GM23248 (cell line): ENCODE data around the gene MIER2. TPM values are rescaled to one million over a fixed set of nuclear protein-coding genes. Genes with fewer than 3 reads are reported as not detected.

ENCODE experiments used
- DNase-seq: peaks from one replicate; pipeline ENCODE4 v3.0.0-alpha.2; 2015
- H2AFZ ChIP-seq: fragments of 200-600 bp; sonication (generic); 2 replicates; pipeline ENCODE4 v1.6.1; 2016; ENCODE audit warnings: antibody characterized with exemption
- H3F3A ChIP-seq: fragments of 200-600 bp; sonication (generic); 2 replicates; pipeline ENCODE4 v1.6.1; 2016; ENCODE audit warnings: mild to moderate bottlenecking, antibody characterized with exemption, mixed run types; ENCODE audit not compliant: insufficient read depth
- H3K27ac ChIP-seq: fragments of 200-600 bp; sonication (generic); 2 replicates; pipeline ENCODE4 v1.5.1; 2016; ENCODE audit warnings: mild to moderate bottlenecking
- H3K27me3 ChIP-seq: fragments of 200-600 bp; sonication (generic); replicated peaks from 2 replicates; pipeline ENCODE4 v1.6.1; 2016; ENCODE audit warnings: mild to moderate bottlenecking; ENCODE audit not compliant: insufficient read depth
- H3K36me3 ChIP-seq: fragments of 200-600 bp; sonication (generic); 2 replicates; pipeline ENCODE4 v1.6.1; 2016; ENCODE audit warnings: low read depth, mild to moderate bottlenecking
- H3K4me1 ChIP-seq: fragments of 200-600 bp; sonication (generic); 2 replicates; pipeline ENCODE4 v1.6.1; 2016; ENCODE audit warnings: mild to moderate bottlenecking; ENCODE audit not compliant: insufficient read depth
- H3K4me2 ChIP-seq: fragments of 200-600 bp; sonication (generic); one replicate; pipeline ENCODE4 v1.6.1; 2016; ENCODE audit warnings: mild to moderate bottlenecking; ENCODE audit not compliant: unreplicated experiment
- H3K4me3 ChIP-seq: fragments of 200-600 bp; sonication (generic); 2 replicates; pipeline ENCODE4 v1.5.1; 2016; ENCODE audit warnings: mild to moderate bottlenecking
- H3K79me2 ChIP-seq: fragments of 200-600 bp; sonication (generic); 2 replicates; pipeline ENCODE4 v1.6.1; 2016; ENCODE audit warnings: mild to moderate bottlenecking; ENCODE audit not compliant: insufficient read depth
- H3K9ac ChIP-seq: fragments of 200-600 bp; sonication (generic); 2 replicates; pipeline ENCODE4 v1.6.1; 2016; ENCODE audit warnings: mild to moderate bottlenecking
- H3K9me2 ChIP-seq: fragments of 200-600 bp; sonication (generic); 2 replicates; pipeline ENCODE4 v1.6.1; 2016; ENCODE audit warnings: mixed run types, mild to moderate bottlenecking, moderate library complexity; ENCODE audit not compliant: insufficient read depth
- H3K9me3 ChIP-seq: fragments of 200-600 bp; sonication (generic); one replicate; pipeline ENCODE4 v1.6.1; 2017; ENCODE audit warnings: low read depth
- H4K20me1 ChIP-seq: fragments of 200-600 bp; sonication (generic); 2 replicates; pipeline ENCODE4 v1.6.0; 2016; ENCODE audit not compliant: insufficient read depth
- EZH2 ChIP-seq: fragments of 200-600 bp; sonication (generic); IDR thresholded peaks from 2 replicates; pipeline ENCODE4 v1.6.1; 2018; ENCODE audit warnings: antibody characterized with exemption, mild to moderate bottlenecking; ENCODE audit not compliant: insufficient read depth, poor library complexity, severe bottlenecking
- EZH2phosphoT487 ChIP-seq: fragments of 200-600 bp; sonication (generic); IDR thresholded peaks from 2 replicates; pipeline ENCODE4 v1.6.1; 2018; ENCODE audit warnings: antibody characterized with exemption, moderate library complexity, mild to moderate bottlenecking, low read depth; ENCODE audit not compliant: insufficient read depth
- WGBS, 2 experiments: methylation state at CpG; one replicate each; pipeline ENCODE4 v1.1.6; 2015 to 2017; ENCODE audit warnings: low lambda C conversion rate in 2 of 2, low coverage in 1 of 2; ENCODE audit errors: missing lambda C conversion rate in 2 of 2; 5-methylcytosine and 5-hydroxymethylcytosine counted together
- in situ Hi-C: fragments of 300-500 bp; cut with MboI; formaldehyde crosslinking; loops from 2 replicates; pipeline ENCODE4 v1.15.0; 2020
- polyA plus RNA-seq: library from polyadenylated mRNA; unstranded; fragments of >200 nt; fragmentation: Nextera tagmentation; extraction: Ambion mirVana; gene quantifications from 2 replicates; pipeline ENCODE4 v1.2.1, GENCODE V29; 2016
- total RNA-seq: library from RNA; depleted of rRNA; stranded (reverse); fragments of >200 nt; shearing (Covaris generic); gene quantifications from 2 replicates; pipeline ENCODE4 v1.2.3, GENCODE V29; 2014

Gene MIER2
- total and polyA plus RNA-seq, 2 experiments from 2014 or later, result 11.8 to 30.7 TPM

GRCh38 chr19:339262-339887 is 5.2 kb downstream of the MIER2 start:
- WGBS, 2 experiments, result 89 to 90% methylated on average over 10 of the region's 10 CpGs
- Histone ChIP-seq H4K20me1 (peaks cover 15% of the 10 kb centered on the region; the same call in 1 of the 2 replicates), H3K9me3 (no peaks in the 10 kb centered on the region), H3K4me2 (no peak overlapping the region), H3K9me2 (no peaks in the 10 kb centered on the region), H2AFZ (no peak overlapping the region), H3K27me3 (no peaks in the 10 kb centered on the region), H3F3A (peaks cover 5% of the 10 kb centered on the region; the same call in 1 of the 2 replicates), H3K27ac (no peak overlapping the region), H3K4me3 (no peak overlapping the region), H3K36me3 (no peaks in the 10 kb centered on the region), H3K9ac (no peak overlapping the region), H3K79me2 (peaks cover 97% of the 10 kb centered on the region), H3K4me1 (peaks cover 19% of the 10 kb centered on the region)
- in situ Hi-C loops, result no loop called here
- TF ChIP-seq EZH2 (no peak), EZH2phosphoT487 (no peak)
- peak; percentile 23 for DNase-seq

GRCh38 chr19:338421-338820 is 6.2 kb downstream of the MIER2 start:
- 98% methylated on average over 5 of the region's 5 CpGs for WGBS, 2 experiments
- Histone ChIP-seq H3K9ac (no peak overlapping the region), H3K27ac (no peak overlapping the region), H3K4me3 (no peak overlapping the region), H3K9me2 (no peaks in the 10 kb centered on the region), H3K4me1 (peaks cover 19% of the 10 kb centered on the region), H4K20me1 (peaks cover 15% of the 10 kb centered on the region; the same call in 1 of the 2 replicates), H3K27me3 (no peaks in the 10 kb centered on the region), H3K4me2 (no peak overlapping the region), H3K9me3 (no peaks in the 10 kb centered on the region), H3K79me2 (peaks cover 98% of the 10 kb centered on the region), H3K36me3 (no peaks in the 10 kb centered on the region), H2AFZ (no peak overlapping the region), H3F3A (peaks cover 5% of the 10 kb centered on the region; the same call in 1 of the 2 replicates)
- in situ Hi-C loops, result no loop called here
- DNase-seq, result no peak
- TF ChIP-seq EZH2phosphoT487 (no peak), EZH2 (no peak)

GRCh38 chr19:336067-336614 is 8.5 kb downstream of the MIER2 start:
- no peak for TF ChIP-seq EZH2phosphoT487
- TF ChIP-seq EZH2, result no peak
- Histone ChIP-seq H3K4me3 (no peak overlapping the region), H4K20me1 (peaks cover 11% of the 10 kb centered on the region; the same call in 1 of the 2 replicates), H3K36me3 (0 out of 2 replicates have a peak, but pooled peaks cover 1% of the 10 kb centered on the region), H3K9ac (no peak overlapping the region), H3K4me1 (no peaks in the 10 kb centered on the region), H3K27me3 (no peaks in the 10 kb centered on the region), H3K9me3 (no peaks in the 10 kb centered on the region), H3F3A (no peaks in the 10 kb centered on the region), H3K4me2 (no peak overlapping the region), H3K27ac (no peak overlapping the region), H3K79me2 (peaks cover 87% of the 10 kb centered on the region), H3K9me2 (no peaks in the 10 kb centered on the region), H2AFZ (no peak overlapping the region)
- no peak for DNase-seq
- 98% methylated on average over 20 of the region's 20 CpGs for WGBS, 2 experiments
- in situ Hi-C loops, result no loop called here

GRCh38 chr19:335486-336066 is 9.0 kb downstream of the MIER2 start:
- Histone ChIP-seq H3F3A (no peaks in the 10 kb centered on the region), H4K20me1 (peaks cover 11% of the 10 kb centered on the region; the same call in 1 of the 2 replicates), H3K36me3 (peaks cover 7% of the 10 kb centered on the region; the same call in 1 of the 2 replicates), H3K9ac (no peak overlapping the region), H3K4me2 (no peak overlapping the region), H3K27me3 (no peaks in the 10 kb centered on the region), H3K9me2 (no peaks in the 10 kb centered on the region), H3K27ac (no peak overlapping the region), H3K4me3 (no peak overlapping the region), H3K4me1 (no peaks in the 10 kb centered on the region), H2AFZ (no peak overlapping the region), H3K79me2 (peaks cover 87% of the 10 kb centered on the region), H3K9me3 (no peaks in the 10 kb centered on the region)
- in situ Hi-C loops, result no loop called here
- WGBS, 2 experiments, result 90 to 92% methylated on average over 21 of the region's 21 CpGs
- TF ChIP-seq EZH2 (no peak), EZH2phosphoT487 (no peak)
- DNase-seq, result no peak
